H1 (cell line): ENCODE results near the gene COX14.

Source experiments
- EGR1 ChIP-seq: IDR thresholded peaks from 2 replicates; pipeline ENCODE4 v1.6.1; 2011; ENCODE audit warnings: low read depth, low read length, borderline replicate concordance
- KDM4A ChIP-seq: IDR thresholded peaks from one replicate; pipeline ENCODE4 v1.7.1; 2012; ENCODE audit warnings: low read depth, mild to moderate bottlenecking, moderate library complexity, low read length, inconsistent platforms; ENCODE audit not compliant: severe bottlenecking
- KDM5A ChIP-seq: fragments of 200-600 bp; IDR thresholded peaks from 2 replicates; pipeline ENCODE4 v1.7.1; 2012; ENCODE audit warnings: mild to moderate bottlenecking, low read length, inconsistent platforms, mixed read lengths
- MAFK ChIP-seq: IDR thresholded peaks from 2 replicates; pipeline ENCODE4 v1.6.1; 2012; ENCODE audit warnings: low read depth, mild to moderate bottlenecking, improper control_type of control experiment, low read length
- POLR2AphosphoS5 ChIP-seq: IDR thresholded peaks from 2 replicates; pipeline ENCODE4 v1.6.1; 2011; ENCODE audit warnings: low read depth, low read length
- RNF2 ChIP-seq: fragments of 200-900, 300-1000 bp; sonication (generic); IDR thresholded peaks from 2 replicates; pipeline ENCODE4 v1.7.1; 2016; ENCODE audit warnings: borderline replicate concordance, low read depth, mild to moderate bottlenecking, antibody characterized with exemption, low read length; ENCODE audit not compliant: poor library complexity, severe bottlenecking; ENCODE audit errors: missing control alignments
- SIRT6 ChIP-seq: IDR thresholded peaks from one replicate; pipeline ENCODE4 v1.7.1; 2012; ENCODE audit warnings: low read length, inconsistent platforms
- TBP ChIP-seq: IDR thresholded peaks from 2 replicates; pipeline ENCODE4 v1.6.1; 2011; ENCODE audit warnings: low read depth, low read length, improper control_type of control experiment
- ZNF274 ChIP-seq: IDR thresholded peaks from 2 replicates; pipeline ENCODE4 v1.7.0; 2012; ENCODE audit warnings: low read length, borderline replicate concordance; ENCODE audit errors: extremely low read depth

GRCh38 chr12:50112456-50113218, 601 bp downstream of the COX14 start:
- TF ChIP-seq EGR1: no peak
- TF ChIP-seq KDM5A: no peak
- no peak for TF ChIP-seq RNF2
- TF ChIP-seq ZNF274: no peak
- TF ChIP-seq POLR2AphosphoS5: no peak
- no peak for TF ChIP-seq TBP
- peak; percentile 11 for TF ChIP-seq KDM4A
- TF ChIP-seq MAFK: no peak
- TF ChIP-seq SIRT6: no peak
